Tibial nerve (tissue), 4 donors: ENCODE measurements around the gene RASAL2. TPM values are rescaled to one million over a fixed set of nuclear protein-coding genes. Genes with fewer than 3 reads are reported as not detected.
"Not testable (repeated sequence)": the region's sequence is repeated elsewhere in the genome, so short reads cannot be mapped to it uniquely, and the experiment has no call there.

Source experiments
- DNase-seq, 2 donors: peaks; one replicate each; pipeline ENCODE4 v3.0.0-alpha.2; 2019; ENCODE audit warnings: low spot score in 2 of 2
- H3K27ac ChIP-seq, 4 donors: fragments of 200-600 bp; sonication (generic) in 3 of 4; one replicate each; pipeline ENCODE4 v1.5.1; 2017 to 2019; ENCODE audit warnings: mild to moderate bottlenecking in 1 of 4
- H3K27me3 ChIP-seq, 2 donors: fragments of 200-600 bp; sonication (generic) in 1 of 2; one replicate each; pipeline versions ENCODE4 v1.5.1 to v1.6.0; 2017 to 2019
- H3K36me3 ChIP-seq, 3 donors: fragments of 200-600 bp; sonication (generic); one replicate each; pipeline ENCODE4 v1.5.1; 2018 to 2019
- H3K4me1 ChIP-seq, 4 donors: fragments of 200-600 bp; sonication (generic) in 3 of 4; one replicate each; pipeline ENCODE4 v1.5.1; 2017 to 2019
- H3K4me3 ChIP-seq, 4 donors: fragments of 200-600 bp; sonication (generic) in 3 of 4; one replicate each; pipeline ENCODE4 v1.5.1; 2017 to 2019; ENCODE audit warnings: mild to moderate bottlenecking in 1 of 4, moderate library complexity in 1 of 4
- H3K9me3 ChIP-seq, 4 donors: fragments of 200-600 bp; sonication (generic) in 3 of 4; one replicate each; pipeline ENCODE4 v1.5.1; 2017 to 2019
- EP300 ChIP-seq, 2 donors: sonication (generic); formaldehyde crosslinking; IDR thresholded peaks; one replicate each; pipeline ENCODE4 v1.6.1; 2017; ENCODE audit warnings: antibody characterized with exemption in 2 of 2, mild to moderate bottlenecking in 1 of 2
- POLR2A ChIP-seq, 2 donors: fragments of 450-650 bp; IDR thresholded peaks; one replicate each; pipeline ENCODE4 v1.6.1; 2017; ENCODE audit warnings: antibody characterized with exemption in 2 of 2, mild to moderate bottlenecking in 2 of 2, moderate library complexity in 2 of 2
- WGBS, 2 donors: methylation state at CpG; one replicate each; pipeline ENCODE4 v1.1.5; 2018; 5-methylcytosine and 5-hydroxymethylcytosine counted together
- total RNA-seq, 4 donors: library from RNA; depleted of rRNA; stranded (reverse); fragments of >200 nt; gene quantifications; one replicate each; pipeline ENCODE4 v1.1.0, GENCODE V29; 2016
- TF ChIP-seq, protein P1 (sequence below), 5 experiments: fragments of 200-600 bp in 3 of 5; fragments of 450-650 bp in 2 of 5; sonication (generic) in 3 of 5; IDR thresholded peaks; one replicate each; pipeline ENCODE4 v1.5.1; 2016 to 2019; ENCODE audit warnings: antibody characterized with exemption in 5 of 5, mild to moderate bottlenecking in 3 of 5, moderate library complexity in 2 of 5

Gene RASAL2
- total RNA-seq, 4 donors from 2014 or later: 40.5 to 44.8 (median 43.0) TPM

- WGBS, 2 donors: 27% methylated on average over 5 of the region's 5 CpGs
- H3K4me3 ChIP-seq: no peak overlapping the region
- TF ChIP-seq POLR2A (IDR thresholded peaks at IDR 0.05) (no peak), EP300 (IDR thresholded peaks at IDR 0.05) (no peak)
- TF ChIP-seq, protein P1, sequence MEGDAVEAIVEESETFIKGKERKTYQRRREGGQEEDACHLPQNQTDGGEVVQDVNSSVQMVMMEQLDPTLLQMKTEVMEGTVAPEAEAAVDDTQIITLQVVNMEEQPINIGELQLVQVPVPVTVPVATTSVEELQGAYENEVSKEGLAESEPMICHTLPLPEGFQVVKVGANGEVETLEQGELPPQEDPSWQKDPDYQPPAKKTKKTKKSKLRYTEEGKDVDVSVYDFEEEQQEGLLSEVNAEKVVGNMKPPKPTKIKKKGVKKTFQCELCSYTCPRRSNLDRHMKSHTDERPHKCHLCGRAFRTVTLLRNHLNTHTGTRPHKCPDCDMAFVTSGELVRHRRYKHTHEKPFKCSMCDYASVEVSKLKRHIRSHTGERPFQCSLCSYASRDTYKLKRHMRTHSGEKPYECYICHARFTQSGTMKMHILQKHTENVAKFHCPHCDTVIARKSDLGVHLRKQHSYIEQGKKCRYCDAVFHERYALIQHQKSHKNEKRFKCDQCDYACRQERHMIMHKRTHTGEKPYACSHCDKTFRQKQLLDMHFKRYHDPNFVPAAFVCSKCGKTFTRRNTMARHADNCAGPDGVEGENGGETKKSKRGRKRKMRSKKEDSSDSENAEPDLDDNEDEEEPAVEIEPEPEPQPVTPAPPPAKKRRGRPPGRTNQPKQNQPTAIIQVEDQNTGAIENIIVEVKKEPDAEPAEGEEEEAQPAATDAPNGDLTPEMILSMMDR (IDR thresholded peaks at IDR 0.05): peak; percentile 74 to 84 (median 81)
- H3K27ac ChIP-seq: no peak overlapping the region
- no peaks in the 10 kb centered on the region for H3K27me3 ChIP-seq
- H3K4me1 ChIP-seq: no peaks in the 10 kb centered on the region
- no peaks in the 10 kb centered on the region for H3K9me3 ChIP-seq
- DNase-seq: peak; percentile 37 to 45
- H3K36me3 ChIP-seq: no peaks in the 10 kb centered on the region
These were observed 407.9 kb downstream of the RASAL2 start for GRCh38 chr1:178501705-178502329.

GRCh38 chr1:178502330-178502714, 408.4 kb downstream of the RASAL2 start:
- H3K4me3 ChIP-seq: no peak overlapping the region
- 92% methylated on average over 3 of the region's 3 CpGs for WGBS, 2 donors
- H3K9me3 ChIP-seq: no peaks in the 10 kb centered on the region
- H3K27ac ChIP-seq: no peak overlapping the region
- H3K36me3 ChIP-seq: no peaks in the 10 kb centered on the region
- no peak for DNase-seq
- no peaks in the 10 kb centered on the region for H3K27me3 ChIP-seq
- TF ChIP-seq POLR2A (IDR thresholded peaks at IDR 0.05) (no peak), EP300 (IDR thresholded peaks at IDR 0.05) (no peak)
- TF ChIP-seq, protein P1 (IDR thresholded peaks at IDR 0.05): no peak
- H3K4me1 ChIP-seq: no peaks in the 10 kb centered on the region

DNA sequence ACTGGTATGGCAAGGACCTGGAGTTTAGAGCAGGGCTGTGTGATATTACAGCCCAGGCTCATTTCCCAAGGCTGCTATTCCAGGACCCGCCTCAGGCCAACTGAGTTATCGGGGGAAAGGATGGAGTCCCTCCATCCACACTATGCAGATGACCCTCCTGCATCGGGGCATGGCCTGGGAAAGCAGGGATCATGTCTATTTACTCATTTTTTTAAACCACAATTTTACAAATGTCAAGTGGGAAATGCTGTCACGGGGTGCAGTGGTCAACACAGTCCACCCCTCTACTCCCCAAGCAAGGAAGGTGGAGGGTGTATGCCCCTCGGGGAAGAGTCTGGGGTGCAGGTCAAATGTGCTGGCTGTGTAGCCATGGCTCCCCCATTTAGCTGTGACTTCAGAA, 409.0 kb downstream of the RASAL2 start:
- DNase-seq: no peak

GRCh38 chr1:178503316-178503715, 409.4 kb downstream of the RASAL2 start:
- not testable (repeated sequence) for H3K4me1 ChIP-seq, H3K4me3 ChIP-seq, H3K27ac ChIP-seq, DNase-seq, H3K36me3 ChIP-seq, H3K27me3 ChIP-seq, H3K9me3 ChIP-seq
- WGBS, 2 donors: 97 to 98% methylated on average over 14 of the region's 14 CpGs

More for the DNA sequence above, 409.0 kb downstream of the RASAL2 start:
- H3K27ac ChIP-seq: no peak overlapping the region
- no peaks in the 10 kb centered on the region for H3K36me3 ChIP-seq
- no peaks in the 10 kb centered on the region for H3K4me1 ChIP-seq
- H3K27me3 ChIP-seq: no peaks in the 10 kb centered on the region
- no peaks in the 10 kb centered on the region for H3K9me3 ChIP-seq
- TF ChIP-seq POLR2A (IDR thresholded peaks at IDR 0.05) (no peak), EP300 (IDR thresholded peaks at IDR 0.05) (no peak)
- TF ChIP-seq, protein P1 (IDR thresholded peaks at IDR 0.05): no peak
- no peak overlapping the region for H3K4me3 ChIP-seq
- WGBS, 2 donors: 87 to 89% methylated on average over 5 of the region's 5 CpGs

DNA sequence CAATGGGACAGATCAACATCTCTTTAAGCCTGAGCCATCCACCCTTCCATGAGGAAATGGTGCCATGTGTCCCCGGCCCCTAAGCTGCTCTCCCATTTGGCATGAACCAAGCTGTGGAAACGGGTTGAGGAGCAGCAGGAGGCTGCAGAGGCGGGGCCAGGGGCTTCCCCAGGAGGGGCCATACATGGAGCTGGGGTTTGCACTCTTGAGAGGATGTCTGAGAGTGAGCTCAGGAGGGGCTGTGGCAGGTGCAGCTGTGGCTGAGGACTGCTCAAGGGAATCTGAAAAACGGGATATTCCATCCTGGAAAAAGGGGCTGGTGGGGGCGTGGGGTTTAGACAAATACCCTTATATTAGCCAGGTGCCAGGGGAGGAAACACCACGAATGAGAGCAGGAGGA, 409.9 kb downstream of the RASAL2 start:
- H3K4me3 ChIP-seq: no peak overlapping the region

More for the DNA sequence above, 409.9 kb downstream of the RASAL2 start:
- H3K27me3 ChIP-seq: no peaks in the 10 kb centered on the region
- DNase-seq: no peak
- H3K4me1 ChIP-seq: no peaks in the 10 kb centered on the region
- no peak overlapping the region for H3K27ac ChIP-seq
- WGBS, 2 donors: 76 to 80% methylated on average over 5 to 6 of the region's 6 CpGs
- no peaks in the 10 kb centered on the region for H3K36me3 ChIP-seq
- no peaks in the 10 kb centered on the region for H3K9me3 ChIP-seq
- TF ChIP-seq EP300 (IDR thresholded peaks at IDR 0.05): no peak
- TF ChIP-seq, protein P1 (IDR thresholded peaks at IDR 0.05): no peak
- TF ChIP-seq POLR2A (IDR thresholded peaks at IDR 0.05): no peak
